Adrenal gland (tissue), 5 donors: ENCODE data around the gene CCDC27.

ENCODE experiments used
- POLR2A ChIP-seq, 2 donors: fragments of 450-650 bp; IDR thresholded peaks; one replicate each; pipeline ENCODE4 v1.6.1; 2017; ENCODE audit warnings: antibody characterized with exemption in 2 of 2, mild to moderate bottlenecking in 2 of 2, moderate library complexity in 1 of 2
- TF ChIP-seq, protein P1 (sequence below), 6 experiments: fragments of 450-650 bp in 4 of 6; fragments of 200-600 bp in 2 of 6; sonication (generic) in 1 of 6; IDR thresholded peaks; 1 replicate in 5 of 6; 2 replicates in 1 of 6; pipeline versions ENCODE4 v1.5.1 to v1.8.0; 2016 to 2021; ENCODE audit warnings: antibody characterized with exemption in 6 of 6, mild to moderate bottlenecking in 2 of 6, moderate library complexity in 1 of 6
- donor health status: DM: no; HTN: no; CAD: no.

DNA sequence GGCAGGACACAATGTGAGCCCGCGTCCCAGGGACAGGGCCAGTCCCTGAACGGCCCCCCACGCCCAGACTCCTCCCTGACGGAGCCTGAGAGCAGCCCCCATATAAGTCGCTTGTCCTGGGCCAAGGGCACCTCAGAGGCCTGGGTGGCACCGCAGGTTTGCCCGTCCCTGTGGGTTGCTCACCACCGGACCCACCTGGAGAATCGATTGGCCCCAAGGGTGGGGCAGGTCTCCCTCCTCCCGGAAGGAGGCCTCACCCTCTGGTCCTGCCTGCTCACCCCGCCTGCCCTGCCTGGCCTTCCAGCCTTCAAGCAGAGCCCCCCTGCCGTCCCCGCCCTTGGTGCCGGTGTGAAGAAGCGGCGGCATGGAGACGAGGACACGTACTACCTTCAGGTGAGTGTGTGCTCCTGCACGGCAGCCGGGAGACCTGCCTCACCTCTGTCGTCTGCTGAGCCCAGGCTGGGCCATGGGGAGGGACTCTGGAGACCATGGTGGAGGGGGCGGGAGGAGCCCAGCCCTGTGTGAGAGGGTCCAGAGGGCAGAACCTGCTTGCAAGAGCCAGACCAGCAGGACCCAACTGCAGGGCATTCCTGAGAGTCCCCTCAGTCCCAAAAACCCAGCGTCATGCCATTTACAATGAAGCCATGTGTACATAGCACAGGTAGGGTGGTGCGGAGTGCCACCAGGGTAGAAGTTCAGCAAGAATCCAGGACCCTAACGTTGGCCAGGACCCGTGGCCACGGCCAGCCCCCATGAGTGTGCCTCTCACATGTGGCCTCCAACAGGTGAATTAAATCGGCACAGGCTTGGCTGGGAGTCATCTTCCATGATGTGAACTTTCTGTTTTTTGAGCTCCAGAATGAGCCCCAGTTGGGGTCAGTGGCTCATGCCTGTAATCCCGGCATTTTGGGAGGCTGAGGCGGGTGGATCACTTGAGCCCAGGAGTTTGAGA is 24.1 kb upstream of the CCDC27 start:
- no peak for TF ChIP-seq POLR2A (IDR thresholded peaks at IDR 0.05)
- TF ChIP-seq, protein P1, sequence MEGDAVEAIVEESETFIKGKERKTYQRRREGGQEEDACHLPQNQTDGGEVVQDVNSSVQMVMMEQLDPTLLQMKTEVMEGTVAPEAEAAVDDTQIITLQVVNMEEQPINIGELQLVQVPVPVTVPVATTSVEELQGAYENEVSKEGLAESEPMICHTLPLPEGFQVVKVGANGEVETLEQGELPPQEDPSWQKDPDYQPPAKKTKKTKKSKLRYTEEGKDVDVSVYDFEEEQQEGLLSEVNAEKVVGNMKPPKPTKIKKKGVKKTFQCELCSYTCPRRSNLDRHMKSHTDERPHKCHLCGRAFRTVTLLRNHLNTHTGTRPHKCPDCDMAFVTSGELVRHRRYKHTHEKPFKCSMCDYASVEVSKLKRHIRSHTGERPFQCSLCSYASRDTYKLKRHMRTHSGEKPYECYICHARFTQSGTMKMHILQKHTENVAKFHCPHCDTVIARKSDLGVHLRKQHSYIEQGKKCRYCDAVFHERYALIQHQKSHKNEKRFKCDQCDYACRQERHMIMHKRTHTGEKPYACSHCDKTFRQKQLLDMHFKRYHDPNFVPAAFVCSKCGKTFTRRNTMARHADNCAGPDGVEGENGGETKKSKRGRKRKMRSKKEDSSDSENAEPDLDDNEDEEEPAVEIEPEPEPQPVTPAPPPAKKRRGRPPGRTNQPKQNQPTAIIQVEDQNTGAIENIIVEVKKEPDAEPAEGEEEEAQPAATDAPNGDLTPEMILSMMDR (IDR thresholded peaks at IDR 0.05), result no peak
